ENCODE results near the gene C3orf20.

DNA sequence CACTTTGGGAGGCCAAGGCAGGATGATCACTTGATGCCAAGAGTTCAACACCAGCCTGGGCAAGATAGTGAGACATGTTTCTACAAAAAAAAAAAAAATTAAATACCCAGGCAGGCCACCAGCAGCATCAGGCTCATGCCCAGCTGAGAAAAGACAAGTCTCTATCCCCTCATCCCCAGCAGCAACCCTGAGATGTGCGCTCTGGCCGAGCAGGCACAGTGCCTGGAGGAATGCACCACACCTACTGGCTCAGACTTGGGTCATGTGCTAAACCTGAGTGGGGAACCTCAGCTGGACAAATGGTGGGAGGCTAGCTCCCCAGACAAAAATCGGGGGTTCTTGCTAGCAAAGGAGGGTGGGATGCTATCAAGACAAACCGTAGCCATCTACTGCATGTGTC is 33.6 kb upstream of the C3orf20 start:
- TF ChIP-seq, protein P1, sequence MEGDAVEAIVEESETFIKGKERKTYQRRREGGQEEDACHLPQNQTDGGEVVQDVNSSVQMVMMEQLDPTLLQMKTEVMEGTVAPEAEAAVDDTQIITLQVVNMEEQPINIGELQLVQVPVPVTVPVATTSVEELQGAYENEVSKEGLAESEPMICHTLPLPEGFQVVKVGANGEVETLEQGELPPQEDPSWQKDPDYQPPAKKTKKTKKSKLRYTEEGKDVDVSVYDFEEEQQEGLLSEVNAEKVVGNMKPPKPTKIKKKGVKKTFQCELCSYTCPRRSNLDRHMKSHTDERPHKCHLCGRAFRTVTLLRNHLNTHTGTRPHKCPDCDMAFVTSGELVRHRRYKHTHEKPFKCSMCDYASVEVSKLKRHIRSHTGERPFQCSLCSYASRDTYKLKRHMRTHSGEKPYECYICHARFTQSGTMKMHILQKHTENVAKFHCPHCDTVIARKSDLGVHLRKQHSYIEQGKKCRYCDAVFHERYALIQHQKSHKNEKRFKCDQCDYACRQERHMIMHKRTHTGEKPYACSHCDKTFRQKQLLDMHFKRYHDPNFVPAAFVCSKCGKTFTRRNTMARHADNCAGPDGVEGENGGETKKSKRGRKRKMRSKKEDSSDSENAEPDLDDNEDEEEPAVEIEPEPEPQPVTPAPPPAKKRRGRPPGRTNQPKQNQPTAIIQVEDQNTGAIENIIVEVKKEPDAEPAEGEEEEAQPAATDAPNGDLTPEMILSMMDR (IDR thresholded peaks at IDR 0.05), result no peak
- TF ChIP-seq POLR2A (IDR thresholded peaks at IDR 0.05), result no peak
